ENCODE data around the gene BAIAP3. TPM values are rescaled to one million over a fixed set of nuclear protein-coding genes. Genes with fewer than 3 reads are reported as not detected.

Gene BAIAP3
- total and polyA plus RNA-seq, 2 experiments from 2014 or later = 5.2 to 13.0 TPM

DNA sequence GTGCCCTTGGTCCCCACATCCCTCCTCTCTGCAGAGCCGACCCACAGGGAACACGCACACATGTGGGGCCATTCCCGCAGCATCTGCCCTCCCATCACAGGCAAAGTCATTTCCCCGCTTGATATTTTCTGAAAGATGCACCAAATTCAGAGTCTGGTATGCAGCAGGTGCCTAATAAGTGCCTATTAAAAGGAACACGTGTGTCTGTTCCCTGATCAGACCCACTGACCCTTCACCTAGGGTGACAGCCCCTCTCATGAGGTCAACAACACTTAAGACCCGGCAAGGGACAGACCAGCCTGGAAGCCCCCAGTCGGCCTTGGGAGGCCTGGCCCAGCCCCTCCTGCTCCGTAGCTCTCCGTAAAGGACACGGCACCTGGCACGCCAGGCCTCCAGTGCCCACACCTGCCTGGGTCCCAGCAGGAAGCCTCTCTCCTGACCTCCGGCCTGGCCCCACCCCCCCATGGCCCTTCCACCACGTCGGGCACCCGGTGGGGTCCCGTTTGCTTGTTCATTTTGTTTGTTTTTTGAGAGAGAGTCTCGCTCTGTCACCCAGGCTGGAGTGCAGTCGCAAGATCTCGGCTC is 61.0 kb downstream of the BAIAP3 start:
- no peaks in the 10 kb centered on the region for H3K27me3 ChIP-seq (ENCODE audit: insufficient read depth)
- no peak overlapping the region for H2AFZ ChIP-seq
- H3K9me2 ChIP-seq (ENCODE audit: insufficient read depth) = no peaks in the 10 kb centered on the region
- H3K36me3 ChIP-seq (ENCODE audit: insufficient read depth) = no peaks in the 10 kb centered on the region
- Mint-ChIP-seq H3K36me3 (ENCODE audit: low read depth) (peaks cover 4% of the 10 kb centered on the region; the same call in 2 of the 3 replicates), H3K27me3 (ENCODE audit: insufficient read depth, low read depth, poor library complexity) (peaks cover 6% of the 10 kb centered on the region), H3K27ac (no peak overlapping the region), H3K4me1 (no peaks in the 10 kb centered on the region; the same call in 2 of the 3 replicates), H3K9me3 (no peaks in the 10 kb centered on the region), H3K4me3 (no peak overlapping the region)
- no peak overlapping the region for H3K27ac ChIP-seq (ENCODE audit: low read depth)
- H3K79me2 ChIP-seq (replicated peaks; ENCODE audit: insufficient read depth) = no peaks in the 10 kb centered on the region
- H4K20me1 ChIP-seq (replicated peaks; ENCODE audit: insufficient read depth) = no peaks in the 10 kb centered on the region; the same call in 1 of the 2 replicates
- no peaks in the 10 kb centered on the region for H3K4me1 ChIP-seq (ENCODE audit: insufficient read depth)
- DNase-seq (ENCODE audit: low spot score) = no peak
- no peak overlapping the region for H3K4me3 ChIP-seq
- no peak for TF ChIP-seq EZH2 (IDR thresholded peaks at IDR 0.05; ENCODE audit: low read depth, unreplicated experiment)
- no peak for TF ChIP-seq EZH2phosphoT487 (IDR thresholded peaks at IDR 0.05; ENCODE audit: unreplicated experiment)
- TF ChIP-seq, protein P1, sequence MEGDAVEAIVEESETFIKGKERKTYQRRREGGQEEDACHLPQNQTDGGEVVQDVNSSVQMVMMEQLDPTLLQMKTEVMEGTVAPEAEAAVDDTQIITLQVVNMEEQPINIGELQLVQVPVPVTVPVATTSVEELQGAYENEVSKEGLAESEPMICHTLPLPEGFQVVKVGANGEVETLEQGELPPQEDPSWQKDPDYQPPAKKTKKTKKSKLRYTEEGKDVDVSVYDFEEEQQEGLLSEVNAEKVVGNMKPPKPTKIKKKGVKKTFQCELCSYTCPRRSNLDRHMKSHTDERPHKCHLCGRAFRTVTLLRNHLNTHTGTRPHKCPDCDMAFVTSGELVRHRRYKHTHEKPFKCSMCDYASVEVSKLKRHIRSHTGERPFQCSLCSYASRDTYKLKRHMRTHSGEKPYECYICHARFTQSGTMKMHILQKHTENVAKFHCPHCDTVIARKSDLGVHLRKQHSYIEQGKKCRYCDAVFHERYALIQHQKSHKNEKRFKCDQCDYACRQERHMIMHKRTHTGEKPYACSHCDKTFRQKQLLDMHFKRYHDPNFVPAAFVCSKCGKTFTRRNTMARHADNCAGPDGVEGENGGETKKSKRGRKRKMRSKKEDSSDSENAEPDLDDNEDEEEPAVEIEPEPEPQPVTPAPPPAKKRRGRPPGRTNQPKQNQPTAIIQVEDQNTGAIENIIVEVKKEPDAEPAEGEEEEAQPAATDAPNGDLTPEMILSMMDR (conservative IDR thresholded peaks at IDR 0.05; ENCODE audit: low read depth in 2 of 2) = no peak
- TF ChIP-seq JUNB (IDR thresholded peaks at IDR 0.05; ENCODE audit: unreplicated experiment) = no peak
- no peak for TF ChIP-seq ZNF114 (CRISPR knock-in tag; IDR thresholded peaks at IDR 0.05)
- TF ChIP-seq, protein P2, sequence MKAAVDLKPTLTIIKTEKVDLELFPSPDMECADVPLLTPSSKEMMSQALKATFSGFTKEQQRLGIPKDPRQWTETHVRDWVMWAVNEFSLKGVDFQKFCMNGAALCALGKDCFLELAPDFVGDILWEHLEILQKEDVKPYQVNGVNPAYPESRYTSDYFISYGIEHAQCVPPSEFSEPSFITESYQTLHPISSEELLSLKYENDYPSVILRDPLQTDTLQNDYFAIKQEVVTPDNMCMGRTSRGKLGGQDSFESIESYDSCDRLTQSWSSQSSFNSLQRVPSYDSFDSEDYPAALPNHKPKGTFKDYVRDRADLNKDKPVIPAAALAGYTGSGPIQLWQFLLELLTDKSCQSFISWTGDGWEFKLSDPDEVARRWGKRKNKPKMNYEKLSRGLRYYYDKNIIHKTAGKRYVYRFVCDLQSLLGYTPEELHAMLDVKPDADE (IDR thresholded peaks at IDR 0.05) = no peak
- TF ChIP-seq NANOG (IDR thresholded peaks at IDR 0.05; ENCODE audit: borderline replicate concordance) = no peak
- TF ChIP-seq, protein P3, sequence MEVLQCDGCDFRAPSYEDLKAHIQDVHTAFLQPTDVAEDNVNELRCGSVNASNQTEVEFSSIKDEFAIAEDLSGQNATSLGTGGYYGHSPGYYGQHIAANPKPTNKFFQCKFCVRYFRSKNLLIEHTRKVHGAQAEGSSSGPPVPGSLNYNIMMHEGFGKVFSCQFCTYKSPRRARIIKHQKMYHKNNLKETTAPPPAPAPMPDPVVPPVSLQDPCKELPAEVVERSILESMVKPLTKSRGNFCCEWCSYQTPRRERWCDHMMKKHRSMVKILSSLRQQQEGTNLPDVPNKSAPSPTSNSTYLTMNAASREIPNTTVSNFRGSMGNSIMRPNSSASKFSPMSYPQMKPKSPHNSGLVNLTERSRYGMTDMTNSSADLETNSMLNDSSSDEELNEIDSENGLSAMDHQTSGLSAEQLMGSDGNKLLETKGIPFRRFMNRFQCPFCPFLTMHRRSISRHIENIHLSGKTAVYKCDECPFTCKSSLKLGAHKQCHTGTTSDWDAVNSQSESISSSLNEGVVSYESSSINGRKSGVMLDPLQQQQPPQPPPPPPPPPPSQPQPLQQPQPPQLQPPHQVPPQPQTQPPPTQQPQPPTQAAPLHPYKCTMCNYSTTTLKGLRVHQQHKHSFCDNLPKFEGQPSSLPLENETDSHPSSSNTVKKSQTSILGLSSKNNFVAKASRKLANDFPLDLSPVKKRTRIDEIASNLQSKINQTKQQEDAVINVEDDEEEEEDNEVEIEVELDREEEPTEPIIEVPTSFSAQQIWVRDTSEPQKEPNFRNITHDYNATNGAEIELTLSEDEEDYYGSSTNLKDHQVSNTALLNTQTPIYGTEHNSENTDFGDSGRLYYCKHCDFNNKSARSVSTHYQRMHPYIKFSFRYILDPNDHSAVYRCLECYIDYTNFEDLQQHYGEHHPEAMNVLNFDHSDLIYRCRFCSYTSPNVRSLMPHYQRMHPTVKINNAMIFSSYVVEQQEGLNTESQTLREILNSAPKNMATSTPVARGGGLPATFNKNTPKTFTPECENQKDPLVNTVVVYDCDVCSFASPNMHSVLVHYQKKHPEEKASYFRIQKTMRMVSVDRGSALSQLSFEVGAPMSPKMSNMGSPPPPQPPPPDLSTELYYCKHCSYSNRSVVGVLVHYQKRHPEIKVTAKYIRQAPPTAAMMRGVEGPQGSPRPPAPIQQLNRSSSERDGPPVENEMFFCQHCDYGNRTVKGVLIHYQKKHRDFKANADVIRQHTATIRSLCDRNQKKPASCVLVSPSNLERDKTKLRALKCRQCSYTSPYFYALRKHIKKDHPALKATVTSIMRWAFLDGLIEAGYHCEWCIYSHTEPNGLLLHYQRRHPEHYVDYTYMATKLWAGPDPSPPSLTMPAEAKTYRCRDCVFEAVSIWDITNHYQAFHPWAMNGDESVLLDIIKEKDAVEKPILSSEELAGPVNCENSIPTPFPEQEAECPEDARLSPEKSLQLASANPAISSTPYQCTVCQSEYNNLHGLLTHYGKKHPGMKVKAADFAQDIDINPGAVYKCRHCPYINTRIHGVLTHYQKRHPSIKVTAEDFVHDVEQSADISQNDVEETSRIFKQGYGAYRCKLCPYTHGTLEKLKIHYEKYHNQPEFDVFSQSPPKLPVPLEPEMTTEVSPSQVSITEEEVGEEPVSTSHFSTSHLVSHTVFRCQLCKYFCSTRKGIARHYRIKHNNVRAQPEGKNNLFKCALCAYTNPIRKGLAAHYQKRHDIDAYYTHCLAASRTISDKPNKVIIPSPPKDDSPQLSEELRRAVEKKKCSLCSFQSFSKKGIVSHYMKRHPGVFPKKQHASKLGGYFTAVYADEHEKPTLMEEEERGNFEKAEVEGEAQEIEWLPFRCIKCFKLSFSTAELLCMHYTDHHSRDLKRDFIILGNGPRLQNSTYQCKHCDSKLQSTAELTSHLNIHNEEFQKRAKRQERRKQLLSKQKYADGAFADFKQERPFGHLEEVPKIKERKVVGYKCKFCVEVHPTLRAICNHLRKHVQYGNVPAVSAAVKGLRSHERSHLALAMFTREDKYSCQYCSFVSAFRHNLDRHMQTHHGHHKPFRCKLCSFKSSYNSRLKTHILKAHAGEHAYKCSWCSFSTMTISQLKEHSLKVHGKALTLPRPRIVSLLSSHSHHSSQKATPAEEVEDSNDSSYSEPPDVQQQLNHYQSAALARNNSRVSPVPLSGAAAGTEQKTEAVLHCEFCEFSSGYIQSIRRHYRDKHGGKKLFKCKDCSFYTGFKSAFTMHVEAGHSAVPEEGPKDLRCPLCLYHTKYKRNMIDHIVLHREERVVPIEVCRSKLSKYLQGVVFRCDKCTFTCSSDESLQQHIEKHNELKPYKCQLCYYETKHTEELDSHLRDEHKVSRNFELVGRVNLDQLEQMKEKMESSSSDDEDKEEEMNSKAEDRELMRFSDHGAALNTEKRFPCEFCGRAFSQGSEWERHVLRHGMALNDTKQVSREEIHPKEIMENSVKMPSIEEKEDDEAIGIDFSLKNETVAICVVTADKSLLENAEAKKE (CRISPR knock-in tag; IDR thresholded peaks at IDR 0.05) = no peak
- TF ChIP-seq POLR2AphosphoS5 (IDR thresholded peaks at IDR 0.05; ENCODE audit: low read depth) = no peak
- no peak for TF ChIP-seq STAT1 (IDR thresholded peaks at IDR 0.05; ENCODE audit: unreplicated experiment)
- TF ChIP-seq, protein P4, sequence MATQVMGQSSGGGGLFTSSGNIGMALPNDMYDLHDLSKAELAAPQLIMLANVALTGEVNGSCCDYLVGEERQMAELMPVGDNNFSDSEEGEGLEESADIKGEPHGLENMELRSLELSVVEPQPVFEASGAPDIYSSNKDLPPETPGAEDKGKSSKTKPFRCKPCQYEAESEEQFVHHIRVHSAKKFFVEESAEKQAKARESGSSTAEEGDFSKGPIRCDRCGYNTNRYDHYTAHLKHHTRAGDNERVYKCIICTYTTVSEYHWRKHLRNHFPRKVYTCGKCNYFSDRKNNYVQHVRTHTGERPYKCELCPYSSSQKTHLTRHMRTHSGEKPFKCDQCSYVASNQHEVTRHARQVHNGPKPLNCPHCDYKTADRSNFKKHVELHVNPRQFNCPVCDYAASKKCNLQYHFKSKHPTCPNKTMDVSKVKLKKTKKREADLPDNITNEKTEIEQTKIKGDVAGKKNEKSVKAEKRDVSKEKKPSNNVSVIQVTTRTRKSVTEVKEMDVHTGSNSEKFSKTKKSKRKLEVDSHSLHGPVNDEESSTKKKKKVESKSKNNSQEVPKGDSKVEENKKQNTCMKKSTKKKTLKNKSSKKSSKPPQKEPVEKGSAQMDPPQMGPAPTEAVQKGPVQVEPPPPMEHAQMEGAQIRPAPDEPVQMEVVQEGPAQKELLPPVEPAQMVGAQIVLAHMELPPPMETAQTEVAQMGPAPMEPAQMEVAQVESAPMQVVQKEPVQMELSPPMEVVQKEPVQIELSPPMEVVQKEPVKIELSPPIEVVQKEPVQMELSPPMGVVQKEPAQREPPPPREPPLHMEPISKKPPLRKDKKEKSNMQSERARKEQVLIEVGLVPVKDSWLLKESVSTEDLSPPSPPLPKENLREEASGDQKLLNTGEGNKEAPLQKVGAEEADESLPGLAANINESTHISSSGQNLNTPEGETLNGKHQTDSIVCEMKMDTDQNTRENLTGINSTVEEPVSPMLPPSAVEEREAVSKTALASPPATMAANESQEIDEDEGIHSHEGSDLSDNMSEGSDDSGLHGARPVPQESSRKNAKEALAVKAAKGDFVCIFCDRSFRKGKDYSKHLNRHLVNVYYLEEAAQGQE (IDR thresholded peaks at IDR 0.05; ENCODE audit: unreplicated experiment) = no peak
- TF ChIP-seq ZNF331 (CRISPR knock-in tag; IDR thresholded peaks at IDR 0.05; ENCODE audit: low read depth) = no peak
- no peak for TF ChIP-seq CREB1 (CRISPR knock-in tag; IDR thresholded peaks at IDR 0.05; ENCODE audit: low read depth)
- H3F3A ChIP-seq (replicated peaks; ENCODE audit: low read depth) = no peaks in the 10 kb centered on the region
- H3K4me2 ChIP-seq = no peak overlapping the region
- ATAC-seq = no peak

All from GM23338 (cell line).